IMR-90 (cell line): Measurements from ENCODE around the gene PRUNE2. TPM values are rescaled to one million over a fixed set of nuclear protein-coding genes. Genes with fewer than 3 reads are reported as not detected.

Source experiments
- ATAC-seq: fragments of 200-7000 bp; cut with Tn5 transposase; 2 replicates; pipeline ENCODE4 v1.9.1; 2020; ENCODE audit warnings: low read depth, mild to moderate bottlenecking, moderate library complexity
- BruUV-seq: library from RNA; stranded (reverse); fragments of 400-500 nt; replicated peaks from 2 replicates; lab custom pipeline; 2021; lab: Mats Ljungman, UMichigan
- CTCF ChIA-PET: fragments of 300-600 bp; formaldehyde crosslinking; extraction: SDS; loops from one replicate; lab custom pipeline; 2021; ENCODE audit warnings: antibody characterized with exemption; lab: Yijun Ruan, JAX
- POLR2A ChIA-PET: fragments of 300-600 bp; sonication (Branson Sonifier 250); formaldehyde crosslinking; loops from one replicate; lab custom pipeline; 2022; ENCODE audit warnings: antibody characterized with exemption; ENCODE audit not compliant: unreplicated experiment; lab: Charles Lee
- DNase-seq: peaks from one replicate; pipeline ENCODE4 v3.0.0; 2013
- H2AFZ ChIP-seq: replicated peaks from 2 replicates; pipeline ENCODE3; 2013; ENCODE audit warnings: low read length, mild to moderate bottlenecking; ENCODE audit not compliant: poor library complexity
- H2AK5ac ChIP-seq: 2 replicates; pipeline ENCODE4 v1.6.1; 2013; ENCODE audit warnings: low read depth, low read length, inconsistent platforms
- H2AK9ac ChIP-seq: replicated peaks from 2 replicates; pipeline ENCODE3; 2013; ENCODE audit warnings: mild to moderate bottlenecking, low read depth, low read length, moderate library complexity; ENCODE audit not compliant: poor library complexity
- H2BK120ac ChIP-seq: 2 replicates; pipeline ENCODE4 v1.6.1; 2013; ENCODE audit warnings: low read depth, low read length, inconsistent platforms
- H2BK15ac ChIP-seq: 3 replicates; pipeline ENCODE4 v1.6.1; 2013; ENCODE audit warnings: low read depth, low read length, inconsistent platforms
- H2BK20ac ChIP-seq: 2 replicates; pipeline ENCODE4 v1.6.1; 2013; ENCODE audit warnings: low read depth, mild to moderate bottlenecking, inconsistent platforms, low read length, moderate library complexity
- H2BK5ac ChIP-seq: 2 replicates; pipeline ENCODE4 v1.6.1; 2013; ENCODE audit warnings: mild to moderate bottlenecking, low read depth, low read length, inconsistent platforms; ENCODE audit not compliant: poor library complexity, severe bottlenecking
- H3K14ac ChIP-seq: replicated peaks from 2 replicates; pipeline ENCODE4 v1.6.1; 2013; ENCODE audit warnings: low read depth, low read length, inconsistent platforms
- H3K18ac ChIP-seq: 2 replicates; pipeline ENCODE4 v1.6.1; 2013; ENCODE audit warnings: low read depth, low read length, control low read depth
- H3K23ac ChIP-seq: 2 replicates; pipeline ENCODE4 v1.6.1; 2013; ENCODE audit warnings: low read depth, low read length, inconsistent platforms
- H3K27ac ChIP-seq: 2 replicates; pipeline ENCODE4 v1.5.1; 2013; ENCODE audit warnings: mild to moderate bottlenecking, control low read depth, low read length; ENCODE audit not compliant: insufficient read depth
- H3K27me3 ChIP-seq: 2 replicates; pipeline ENCODE4 v1.6.1; 2013; ENCODE audit warnings: low read length; ENCODE audit not compliant: control insufficient read depth, insufficient read depth
- H3K36me3 ChIP-seq: 2 replicates; pipeline ENCODE4 v1.6.1; 2013; ENCODE audit warnings: low read length, mixed read lengths; ENCODE audit not compliant: control insufficient read depth, insufficient read depth
- H3K4ac ChIP-seq: 2 replicates; pipeline ENCODE4 v1.6.1; 2013; ENCODE audit warnings: low read depth, low read length, inconsistent platforms
- H3K4me1 ChIP-seq: 2 replicates; pipeline ENCODE4 v1.6.1; 2013; ENCODE audit warnings: low read length, mixed read lengths; ENCODE audit not compliant: control insufficient read depth, insufficient read depth
- H3K4me2 ChIP-seq: 2 replicates; pipeline ENCODE4 v1.6.1; 2013; ENCODE audit warnings: low read depth, mild to moderate bottlenecking, control low read depth, low read length, moderate library complexity
- H3K4me3 ChIP-seq: 2 replicates; pipeline ENCODE4 v1.5.1; 2013; ENCODE audit warnings: low read depth, mild to moderate bottlenecking, control low read depth, low read length, moderate library complexity; ENCODE audit not compliant: insufficient read depth
- H3K56ac ChIP-seq: 2 replicates; pipeline ENCODE4 v1.6.1; 2013; ENCODE audit warnings: low read length, inconsistent platforms; ENCODE audit not compliant: insufficient read depth; ENCODE audit errors: extremely low read depth
- H3K79me1 ChIP-seq, 2 experiments: 2 replicates each; pipeline ENCODE4 v1.6.1; 2013; ENCODE audit warnings: low read length in 2 of 2, inconsistent platforms in 1 of 2, low read depth in 1 of 2
- H3K9ac ChIP-seq: 2 replicates; pipeline ENCODE4 v1.6.1; 2013; ENCODE audit warnings: low read depth, low read length, control low read depth
- H3K9me1 ChIP-seq: 2 replicates; pipeline ENCODE4 v1.6.1; 2013; ENCODE audit warnings: low read length, inconsistent platforms; ENCODE audit not compliant: insufficient read depth
- H3K9me3 ChIP-seq: 2 replicates; pipeline ENCODE4 v1.6.1; 2013; ENCODE audit warnings: low read length; ENCODE audit not compliant: control insufficient read depth, insufficient read depth
- H4K20me1 ChIP-seq: 2 replicates; pipeline ENCODE4 v1.6.1; 2013; ENCODE audit warnings: low read length, inconsistent platforms; ENCODE audit not compliant: insufficient read depth
- H4K5ac ChIP-seq: 2 replicates; pipeline ENCODE4 v1.6.1; 2013; ENCODE audit warnings: mild to moderate bottlenecking, low read depth, low read length, control low read depth
- H4K8ac ChIP-seq, 2 experiments: 2 replicates each; pipeline ENCODE4 v1.6.1; 2013; ENCODE audit warnings: low read depth in 2 of 2, low read length in 2 of 2, control low read depth in 1 of 2, inconsistent platforms in 1 of 2
- H4K91ac ChIP-seq: 2 replicates; pipeline ENCODE4 v1.6.1; 2013; ENCODE audit warnings: low read depth, low read length, inconsistent platforms; ENCODE audit not compliant: insufficient read depth
- RCOR1 ChIP-seq: IDR thresholded peaks from 2 replicates; pipeline ENCODE4 v1.6.1; 2012; ENCODE audit warnings: mild to moderate bottlenecking, low read length, improper control_type of control experiment; ENCODE audit not compliant: insufficient replicate concordance
- WGBS, 2 experiments: methylation state at CpG; one replicate each; pipeline versions ENCODE4 v1.1.5 to v1.1.7; 2013; ENCODE audit warnings: missing lambda C conversion rate in 2 of 2; ENCODE audit not compliant: insufficient read length in 1 of 2; ENCODE audit errors: extremely low coverage in 2 of 2; 5-methylcytosine and 5-hydroxymethylcytosine counted together
- dilution Hi-C: fragments of 300-500 bp; cut with HindIII; formaldehyde crosslinking; loops from one replicate; pipeline ENCODE4 v1.14.3; 2018; ENCODE audit warnings: low sequenced_read_pairs; ENCODE audit not compliant: unreplicated experiment
- in situ Hi-C: fragments of 300-500 bp; cut with MboI; formaldehyde crosslinking; loops from 3 replicates; pipeline ENCODE4 v1.14.3; 2019; ENCODE audit warnings: low sequenced_read_pairs, inconsistent platforms, mixed read lengths
- intact Hi-C: fragments of 100-400 bp; cut with micrococcal nuclease; formaldehyde crosslinking; loops from 2 replicates; pipeline ENCODE4 v1.10.0; 2022
- polyA plus RNA-seq, 3 experiments: library from polyadenylated mRNA; depleted of rRNA; stranded (reverse); fragments of >200 nt; gene quantifications; 2 replicates each; pipeline ENCODE4 v1.2.3, GENCODE V29; 2012; ENCODE audit warnings: low replicate concordance in 1 of 3
- total RNA-seq: library from RNA; depleted of rRNA; stranded (reverse); fragments of >200 nt; gene quantifications from 2 replicates; pipeline ENCODE4 v1.2.3, GENCODE V29; 2012
- TF ChIP-seq, protein P1 (sequence below): conservative IDR thresholded peaks from 2 replicates; pipeline ENCODE4 v1.5.1; 2012; ENCODE audit warnings: mild to moderate bottlenecking, low read depth, low read length, improper control_type of control experiment

The PRUNE2 gene
- total and polyA plus RNA-seq, 2 of the 4 experiments (the other 2 are of a cell fraction) = 0.70 to 1.6 TPM

- dilution Hi-C loops (no loop called here), in situ Hi-C loops (loop anchor here (25.0 kb wide), 1 partner anchor 820 kb away; the partner anchor contains the start of gene PCSK5), intact Hi-C loops (no loop called here)
- no peak overlapping the region for H2BK5ac ChIP-seq
- H4K8ac ChIP-seq = no peak overlapping the region
- H3K4me3 ChIP-seq = no peak overlapping the region
- no peak overlapping the region for H3K18ac ChIP-seq
- H3K23ac ChIP-seq = no peak overlapping the region
- no peaks in the 10 kb centered on the region for H3K79me1 ChIP-seq
- H3K27ac ChIP-seq = no peak overlapping the region
- H2AK5ac ChIP-seq = no peak overlapping the region
- TF ChIP-seq RCOR1 = no peak
- TF ChIP-seq, protein P1, sequence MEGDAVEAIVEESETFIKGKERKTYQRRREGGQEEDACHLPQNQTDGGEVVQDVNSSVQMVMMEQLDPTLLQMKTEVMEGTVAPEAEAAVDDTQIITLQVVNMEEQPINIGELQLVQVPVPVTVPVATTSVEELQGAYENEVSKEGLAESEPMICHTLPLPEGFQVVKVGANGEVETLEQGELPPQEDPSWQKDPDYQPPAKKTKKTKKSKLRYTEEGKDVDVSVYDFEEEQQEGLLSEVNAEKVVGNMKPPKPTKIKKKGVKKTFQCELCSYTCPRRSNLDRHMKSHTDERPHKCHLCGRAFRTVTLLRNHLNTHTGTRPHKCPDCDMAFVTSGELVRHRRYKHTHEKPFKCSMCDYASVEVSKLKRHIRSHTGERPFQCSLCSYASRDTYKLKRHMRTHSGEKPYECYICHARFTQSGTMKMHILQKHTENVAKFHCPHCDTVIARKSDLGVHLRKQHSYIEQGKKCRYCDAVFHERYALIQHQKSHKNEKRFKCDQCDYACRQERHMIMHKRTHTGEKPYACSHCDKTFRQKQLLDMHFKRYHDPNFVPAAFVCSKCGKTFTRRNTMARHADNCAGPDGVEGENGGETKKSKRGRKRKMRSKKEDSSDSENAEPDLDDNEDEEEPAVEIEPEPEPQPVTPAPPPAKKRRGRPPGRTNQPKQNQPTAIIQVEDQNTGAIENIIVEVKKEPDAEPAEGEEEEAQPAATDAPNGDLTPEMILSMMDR = no peak
- H4K91ac ChIP-seq = no peak overlapping the region
- DNase-seq = no peak
- no peak overlapping the region for H4K5ac ChIP-seq
- H2AFZ ChIP-seq = no peak overlapping the region
- H3K56ac ChIP-seq = no peak overlapping the region
- H3K4me1 ChIP-seq = no peaks in the 10 kb centered on the region
- no peak overlapping the region for H2AK9ac ChIP-seq
- H3K36me3 ChIP-seq = no peaks in the 10 kb centered on the region
- no peak overlapping the region for H3K9ac ChIP-seq
- no peak overlapping the region for H2BK120ac ChIP-seq
- CTCF ChIA-PET = interaction anchor here (0.8 kb wide), 1 partner anchor 268 kb away, joined by 3 read pairs; no protein-coding TSS in a partner anchor
- no peak overlapping the region for H2BK20ac ChIP-seq
- H3K4me2 ChIP-seq = no peak overlapping the region
- 70% methylated on average over 2 of the region's 6 CpGs; no CpG with 5 or more reads in 1 of the 2 experiments for WGBS, 2 experiments
- no TSS peak for BruUV-seq
- ATAC-seq = no peak
- no peaks in the 10 kb centered on the region for H3K9me1 ChIP-seq
- POLR2A ChIA-PET = no interaction called here
- no peak overlapping the region for H3K14ac ChIP-seq
- no peaks in the 10 kb centered on the region for H3K9me3 ChIP-seq
- H3K27me3 ChIP-seq = peaks cover 31% of the 10 kb centered on the region
- H3K4ac ChIP-seq = no peak overlapping the region
- H4K20me1 ChIP-seq = no peaks in the 10 kb centered on the region
- no peak overlapping the region for H2BK15ac ChIP-seq
Measured at GRCh38 chr9:76707510-76707909, 198.4 kb downstream of the PRUNE2 start.
